K562 (cell line): ENCODE data around the gene ZBED4. TPM values are rescaled to one million over a fixed set of nuclear protein-coding genes. Genes with fewer than 3 reads are reported as not detected.

Source experiments
- ATAC-seq: fragments of 200-7000 bp; cut with Tn5 transposase; 3 replicates; pipeline ENCODE4 v1.9.1; 2020; ENCODE audit warnings: moderate library complexity
- BruUV-seq: library from RNA; stranded (reverse); fragments of 400-500 nt; replicated peaks from 2 replicates; lab custom pipeline; 2021; lab: Mats Ljungman, UMichigan
- CTCF ChIA-PET: fragments of 300-600 bp; formaldehyde crosslinking; extraction: SDS; loops from one replicate; lab custom pipeline; 2021; ENCODE audit warnings: low intra/inter-chr PET ratio; lab: Yijun Ruan, JAX
- POLR2A ChIA-PET: fragments of 300-600, 350-650 bp; sonication (Branson Sonifier 250); formaldehyde crosslinking; extraction: SDS; loops from one replicate; lab custom pipeline; 2021; ENCODE audit warnings: antibody characterized with exemption, inconsistent platforms; lab: Yijun Ruan, JAX
- DNase-seq, 4 experiments: peaks; one replicate each; pipeline versions ENCODE4 v3.0.0 to v3.0.0-alpha.2; 2011 to 2018; ENCODE audit warnings: low spot score in 3 of 4, mixed read lengths in 3 of 4; ENCODE audit errors: extremely low read depth in 1 of 4
- FAIRE-seq: peaks from 2 replicates; lab custom pipeline; 2011; peaks lifted over from hg19 to GRCh38; lab: Jason Lieb, UNC
- H2AFZ ChIP-seq: 2 replicates; pipeline ENCODE4 v1.6.0; 2011; ENCODE audit warnings: low read depth, low read length, control low read depth, inconsistent platforms
- H3K27ac ChIP-seq: fragments of 200-600 bp; 3 replicates; pipeline ENCODE4 v1.8.0; 2011; ENCODE audit warnings: low read depth, mild to moderate bottlenecking, control low read depth, inconsistent platforms, low read length, moderate library complexity, mixed read lengths; ENCODE audit errors: extremely low read depth
- H3K27me3 ChIP-seq, 2 experiments: fragments of 300-600 bp in 1 of 2; 2 replicates in 1 of 2; 3 replicates in 1 of 2; pipeline versions ENCODE4 v1.6.0 to v1.8.0; 2011; ENCODE audit warnings: inconsistent platforms in 2 of 2, low read length in 2 of 2, mild to moderate bottlenecking in 1 of 2, mixed read lengths in 1 of 2, moderate library complexity in 1 of 2; ENCODE audit not compliant: control insufficient read depth in 2 of 2, insufficient read depth in 2 of 2
- H3K36me3 ChIP-seq: fragments of 300-600 bp; 3 replicates; pipeline ENCODE4 v1.8.0; 2011; ENCODE audit warnings: mild to moderate bottlenecking, low read length, inconsistent platforms; ENCODE audit not compliant: control insufficient read depth, insufficient read depth
- H3K4me1 ChIP-seq, 2 experiments: fragments of 200-600 bp in 1 of 2; replicated peaks in 1 of 2; 2 replicates in 1 of 2; 3 replicates in 1 of 2; pipeline versions ENCODE4 v1.5.1 to v1.8.0; 2011; ENCODE audit warnings: inconsistent platforms in 2 of 2, low read length in 2 of 2, mild to moderate bottlenecking in 1 of 2, mixed read lengths in 1 of 2, moderate library complexity in 1 of 2; ENCODE audit not compliant: control insufficient read depth in 2 of 2, insufficient read depth in 2 of 2
- H3K4me2 ChIP-seq: 2 replicates; pipeline ENCODE4 v1.6.1; 2011; ENCODE audit warnings: low read length, control low read depth, inconsistent platforms, mixed read lengths; ENCODE audit not compliant: insufficient read depth
- H3K4me3 ChIP-seq: fragments of 200-600 bp; sonication (generic), shearing (Covaris generic); 2 replicates; pipeline ENCODE4 v1.5.1; 2016; ENCODE audit warnings: control low read depth, inconsistent platforms
- H3K79me2 ChIP-seq: fragments of 200-600 bp; 3 replicates; pipeline ENCODE4 v1.8.0; 2011; ENCODE audit warnings: low read length, inconsistent platforms; ENCODE audit not compliant: control insufficient read depth, insufficient read depth
- H3K9ac ChIP-seq, 2 experiments: 2 replicates each; pipeline versions ENCODE4 v1.6.0 to v1.6.1; 2011; ENCODE audit warnings: low read depth in 2 of 2, low read length in 2 of 2, control low read depth in 1 of 2, inconsistent platforms in 1 of 2, mild to moderate bottlenecking in 1 of 2, mixed read lengths in 1 of 2; ENCODE audit not compliant: insufficient read depth in 1 of 2
- H3K9me1 ChIP-seq: one replicate; pipeline ENCODE4 v1.6.0; 2011; ENCODE audit warnings: inconsistent platforms, mild to moderate bottlenecking, low read length, moderate library complexity; ENCODE audit not compliant: control insufficient read depth, insufficient read depth
- H3K9me3 ChIP-seq: replicated peaks from 2 replicates; pipeline ENCODE4 v1.5.1; 2011; ENCODE audit warnings: low read depth, low read length, inconsistent platforms; ENCODE audit not compliant: control insufficient read depth, insufficient read depth
- H4K20me1 ChIP-seq: replicated peaks from 2 replicates; pipeline ENCODE4 v1.6.1; 2011; ENCODE audit warnings: low read length, inconsistent platforms, mixed read lengths; ENCODE audit not compliant: control insufficient read depth, insufficient read depth
- ELF2 ChIP-seq: fragments of 250-450 bp; sonication (Bioruptor Pico); IDR thresholded peaks from 2 replicates; pipeline ENCODE4 v1.5.0; 2021; ENCODE audit warnings: mild to moderate bottlenecking
- L3MBTL2 ChIP-seq: fragments of 450-650 bp; IDR thresholded peaks from 2 replicates; pipeline ENCODE4 v1.6.1; 2016; ENCODE audit warnings: mild to moderate bottlenecking, moderate library complexity
- NFATC3 ChIP-seq: fragments of 450-650 bp; IDR thresholded peaks from 2 replicates; pipeline ENCODE4 v1.6.1; 2017; ENCODE audit warnings: mild to moderate bottlenecking
- PHB2 ChIP-seq: fragments of 450-650 bp; IDR thresholded peaks from 2 replicates; pipeline ENCODE4 v1.6.1; 2017; ENCODE audit warnings: low read depth
- STAT5B ChIP-seq: fragments of 250-450 bp; sonication (Bioruptor Pico); IDR thresholded peaks from 2 replicates; pipeline ENCODE4 v1.8.0; 2021; ENCODE audit warnings: mild to moderate bottlenecking, inconsistent platforms
- TCF7 ChIP-seq: sonication (generic); IDR thresholded peaks from 2 replicates; pipeline ENCODE4 v1.6.1; 2016; ENCODE audit warnings: antibody characterized with exemption, borderline replicate concordance
- ZNF239 ChIP-seq: fragments of 250-450 bp; sonication (Bioruptor Pico); IDR thresholded peaks from 2 replicates; pipeline ENCODE4 v1.4.0; 2020; ENCODE audit warnings: mild to moderate bottlenecking
- ZNF449 ChIP-seq: fragments of 250-450 bp; sonication (Bioruptor Pico); IDR thresholded peaks from 2 replicates; pipeline ENCODE4 v1.8.0; 2022; ENCODE audit warnings: moderate library complexity, mild to moderate bottlenecking, inconsistent platforms
- ZNF589 ChIP-seq: fragments of 200-800 bp; sonication (Bioruptor generic); IDR thresholded peaks from 2 replicates; pipeline ENCODE4 v1.6.1; 2016; ENCODE audit warnings: low read depth, missing genetic modification characterization, missing compliant biosample characterization
- ZNF76 ChIP-seq: fragments of 250-450 bp; sonication (Bioruptor Pico); IDR thresholded peaks from 2 replicates; pipeline ENCODE4 v1.4.0; 2020; ENCODE audit warnings: mild to moderate bottlenecking, moderate library complexity, borderline replicate concordance
- ZNF77 ChIP-seq: fragments of 250-450 bp; sonication (Bioruptor Pico); IDR thresholded peaks from 2 replicates; pipeline ENCODE4 v1.5.0; 2020
- WGBS: fragments of 100-300 bp; shearing (Covaris generic); methylation state at CpG from one replicate; pipeline ENCODE4 v1.1.6; 2016; ENCODE audit warnings: low coverage, mixed read lengths; ENCODE audit not compliant: insufficient coverage; ENCODE audit errors: missing lambda C conversion rate; 5-methylcytosine and 5-hydroxymethylcytosine counted together
- in situ Hi-C: fragments of 300-500 bp; cut with MboI; formaldehyde crosslinking; loops from 4 replicates; pipeline ENCODE4 v1.15.0; 2018; ENCODE audit warnings: inconsistent platforms, mixed read lengths
- intact Hi-C: fragments of 100-400 bp; cut with micrococcal nuclease; formaldehyde crosslinking; loops from 2 replicates; pipeline ENCODE4 v1.14.2; 2022
- polyA plus RNA-seq, 8 experiments: library from polyadenylated mRNA; depleted of rRNA in 4 of 8; stranded (reverse) in 5 of 8; unstranded in 3 of 8; fragments of >200 nt; fragmentation: Nextera tagmentation in 2 of 8; fragmentation: Illumina TruSeq in 1 of 8; extraction: Ambion mirVana in 2 of 8; extraction: Trizol in 1 of 8; gene quantifications; 2 replicates each; pipeline versions ENCODE4 v1.2.1 to v1.2.3, GENCODE V29; 2011 to 2014; ENCODE audit warnings: inconsistent platforms in 1 of 8, missing spikeins in 1 of 8
- total RNA-seq, 7 experiments: library from RNA; depleted of rRNA in 6 of 7; stranded (reverse); fragments of >200 nt in 6 of 7; fragmentation: Illumina TruSeq in 2 of 7; extraction: Trizol in 2 of 7; gene quantifications; 2 replicates each; pipeline versions ENCODE4 v1.2.1 to v1.2.3, GENCODE V29; 2011 to 2021; ENCODE audit warnings: low replicate concordance in 1 of 7

ZBED4 gene
- total and polyA plus RNA-seq, 9 of the 15 experiments (the other 6 are each of a cell fraction or from before 2014, with no cell fraction given): 1.5 to 16.8 (median 7.4) TPM

DNA sequence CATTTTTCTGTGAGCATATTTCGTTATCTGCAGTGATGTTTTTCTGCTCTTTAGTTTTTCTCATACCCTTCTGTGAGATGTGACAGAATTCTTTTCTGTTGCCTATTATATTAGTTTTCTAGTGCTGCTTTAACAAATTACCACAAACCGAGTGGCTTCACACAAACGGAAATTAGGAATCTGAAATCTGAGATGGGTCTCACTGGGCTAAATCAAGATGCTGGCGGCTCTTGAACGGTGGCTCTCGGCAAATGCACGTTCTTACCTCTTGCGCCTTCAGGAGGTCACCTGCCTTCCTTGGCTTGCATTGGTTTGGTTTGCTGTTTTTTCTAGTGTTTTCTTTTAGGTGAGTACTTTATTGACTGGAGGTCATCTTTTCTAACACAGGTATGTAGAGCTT is 13.0 kb downstream of the ZBED4 start:
- H3K27me3 ChIP-seq: no peaks in the 10 kb centered on the region
- ChIA-PET CTCF (no interaction called here), POLR2A (no interaction called here)
- no peaks in the 10 kb centered on the region for H3K9me1 ChIP-seq
- intact Hi-C loops (no loop called here), in situ Hi-C loops (no loop called here)
- no peak for FAIRE-seq
- no peak overlapping the region for H3K4me3 ChIP-seq
- no peaks in the 10 kb centered on the region; a peak in 2 of 5 replicates for H3K4me1 ChIP-seq
- no peak overlapping the region for H3K27ac ChIP-seq
- H3K9ac ChIP-seq: no peak overlapping the region
- 86% methylated on average over 8 of the region's 8 CpGs for WGBS
- H3K36me3 ChIP-seq: peaks cover 5% of the 10 kb centered on the region; the same call in 2 of the 3 replicates
- no TSS peak for BruUV-seq
- no peak for ATAC-seq
- H2AFZ ChIP-seq: no peak overlapping the region
- DNase-seq: no peak
- H3K4me2 ChIP-seq: no peak overlapping the region
- H3K79me2 ChIP-seq: peaks cover 82% of the 10 kb centered on the region
- no peaks in the 10 kb centered on the region for H4K20me1 ChIP-seq
- TF ChIP-seq TCF7 (no peak), PHB2 (no peak)
- peaks cover 3% of the 10 kb centered on the region for H3K9me3 ChIP-seq

GRCh38 chr22:49867303-49868265 is 13.9 kb downstream of the ZBED4 start:
- BruUV-seq: no TSS peak
- 91% methylated on average over 15 of the region's 18 CpGs for WGBS
- ChIA-PET CTCF (no interaction called here), POLR2A (interaction anchor here (0.8 kb wide), 1 partner anchor 38 kb away, joined by 4 read pairs; no protein-coding TSS in a partner anchor)
- H3K9me1 ChIP-seq: no peaks in the 10 kb centered on the region
- H3K27me3 ChIP-seq: no peaks in the 10 kb centered on the region
- H3K27ac ChIP-seq: no peak overlapping the region
- H2AFZ ChIP-seq: no peak overlapping the region
- no peak overlapping the region for H3K4me3 ChIP-seq
- no peak for DNase-seq
- peaks cover 5% of the 10 kb centered on the region; the same call in 2 of the 3 replicates for H3K36me3 ChIP-seq
- no peaks in the 10 kb centered on the region; the same call in 1 of the 2 replicates for H4K20me1 ChIP-seq
- peaks cover 82% of the 10 kb centered on the region for H3K79me2 ChIP-seq
- in situ Hi-C loops (no loop called here), intact Hi-C loops (no loop called here)
- peaks cover 3% of the 10 kb centered on the region for H3K9me3 ChIP-seq
- no peak overlapping the region for H3K4me2 ChIP-seq
- no peak overlapping the region for H3K9ac ChIP-seq
- peaks cover 2 to 6% of the 10 kb centered on the region in 2 experiments; a peak in 4 of 5 replicates for H3K4me1 ChIP-seq
- no peak for ATAC-seq
- FAIRE-seq: no peak
- TF ChIP-seq ZNF589 (CRISPR knock-in tag): no peak
- TF ChIP-seq L3MBTL2: no peak
- TF ChIP-seq NFATC3: no peak
- TF ChIP-seq STAT5B (CRISPR knock-in tag): no peak
- TF ChIP-seq ZNF76 (CRISPR knock-in tag): no peak
- TF ChIP-seq ZNF239: no peak
- TF ChIP-seq ZNF77 (CRISPR knock-in tag): no peak
- no peak for TF ChIP-seq ELF2 (CRISPR knock-in tag)
- no peak for TF ChIP-seq ZNF449 (CRISPR knock-in tag)
